GM23338 (cell line): ENCODE results near the gene BICRAL. TPM values are rescaled to one million over a fixed set of nuclear protein-coding genes. Genes with fewer than 3 reads are reported as not detected.
"Not testable (repeated sequence)": the region's sequence is repeated elsewhere in the genome, so short reads cannot be mapped to it uniquely, and the experiment has no call there.

ENCODE experiments used
- ATAC-seq: fragments of 200-7000 bp; cut with Tn5 transposase; 3 replicates; pipeline ENCODE4 v1.9.1; 2020
- DNase-seq: peaks from one replicate; pipeline ENCODE4 v3.0.0-alpha.2; 2015; ENCODE audit warnings: low spot score
- H2AFZ ChIP-seq: fragments of 200-600 bp; sonication (generic); 2 replicates; pipeline ENCODE4 v1.8.0; 2016; ENCODE audit warnings: antibody characterized with exemption, mild to moderate bottlenecking, moderate library complexity
- H3F3A ChIP-seq: fragments of 200-600 bp; sonication (generic); replicated peaks from 2 replicates; pipeline ENCODE4 v1.8.0; 2017; ENCODE audit warnings: antibody characterized with exemption, mixed run types, low read depth
- H3K27ac ChIP-seq: fragments of 200-600 bp; sonication (generic); 2 replicates; pipeline ENCODE4 v1.6.1; 2016; ENCODE audit warnings: low read depth
- H3K27me3 ChIP-seq: fragments of 200-600 bp; sonication (generic); 2 replicates; pipeline ENCODE4 v1.8.0; 2016; ENCODE audit warnings: mild to moderate bottlenecking, mixed run types, moderate library complexity; ENCODE audit not compliant: insufficient read depth
- H3K36me3 ChIP-seq: fragments of 200-600 bp; sonication (generic); 2 replicates; pipeline ENCODE4 v1.8.0; 2016; ENCODE audit warnings: mild to moderate bottlenecking; ENCODE audit not compliant: insufficient read depth
- H3K4me1 ChIP-seq: fragments of 200-600 bp; sonication (generic); 2 replicates; pipeline ENCODE4 v1.8.0; 2016; ENCODE audit warnings: mild to moderate bottlenecking, moderate library complexity; ENCODE audit not compliant: insufficient read depth
- H3K4me2 ChIP-seq: fragments of 200-600 bp; sonication (generic); 2 replicates; pipeline ENCODE4 v1.7.1; 2017; ENCODE audit warnings: mixed run types
- H3K4me3 ChIP-seq: fragments of 200-600 bp; sonication (generic); 2 replicates; pipeline ENCODE4 v1.6.1; 2016; ENCODE audit warnings: mixed run types
- H3K79me2 ChIP-seq: fragments of 200-600 bp; sonication (generic); replicated peaks from 2 replicates; pipeline ENCODE4 v1.8.0; 2017; ENCODE audit warnings: mild to moderate bottlenecking; ENCODE audit not compliant: insufficient read depth
- H3K9me2 ChIP-seq: fragments of 200-600 bp; sonication (generic); 2 replicates; pipeline ENCODE4 v1.8.0; 2017; ENCODE audit not compliant: insufficient read depth
- H4K20me1 ChIP-seq: fragments of 200-600 bp; sonication (generic); replicated peaks from 2 replicates; pipeline ENCODE4 v1.8.0; 2017; ENCODE audit warnings: mild to moderate bottlenecking; ENCODE audit not compliant: insufficient read depth
- H3K27ac Mint-ChIP-seq: 2 replicates; pipeline ENCODE4 v1.8.0; 2020; ENCODE audit warnings: inconsistent platforms, mild to moderate bottlenecking, moderate library complexity, mixed read lengths
- H3K27me3 Mint-ChIP-seq: 3 replicates; pipeline ENCODE4 v1.8.0; 2022; ENCODE audit warnings: low read depth, mild to moderate bottlenecking, moderate library complexity, mixed read lengths, inconsistent platforms; ENCODE audit not compliant: insufficient read depth, poor library complexity
- H3K36me3 Mint-ChIP-seq: 3 replicates; pipeline ENCODE4 v1.8.0; 2021; ENCODE audit warnings: low read depth, mild to moderate bottlenecking, inconsistent platforms, moderate library complexity, mixed read lengths
- H3K4me1 Mint-ChIP-seq: 3 replicates; pipeline ENCODE4 v1.8.0; 2020; ENCODE audit warnings: mild to moderate bottlenecking, inconsistent platforms, mixed read lengths
- H3K4me3 Mint-ChIP-seq: 3 replicates; pipeline ENCODE4 v1.8.0; 2021; ENCODE audit warnings: moderate library complexity, mild to moderate bottlenecking, inconsistent platforms, mixed read lengths
- H3K9me3 Mint-ChIP-seq: 3 replicates; pipeline ENCODE4 v1.8.0; 2020; ENCODE audit warnings: moderate library complexity, mild to moderate bottlenecking, inconsistent platforms, mixed read lengths
- CREB1 ChIP-seq: fragments of 250-450 bp; sonication (Bioruptor Pico); IDR thresholded peaks from 2 replicates; pipeline ENCODE4 v1.5.0; 2020; ENCODE audit warnings: low read depth, mild to moderate bottlenecking, moderate library complexity
- ZNF114 ChIP-seq: fragments of 250-450 bp; sonication (Bioruptor Pico); IDR thresholded peaks from 2 replicates; pipeline ENCODE4 v1.5.0; 2020; ENCODE audit warnings: mild to moderate bottlenecking, moderate library complexity
- polyA plus RNA-seq: library from polyadenylated mRNA; unstranded; fragments of >200 nt; fragmentation: Nextera tagmentation; extraction: Ambion mirVana; gene quantifications from 2 replicates; pipeline ENCODE4 v1.2.1, GENCODE V29; 2016
- total RNA-seq: library from RNA; depleted of rRNA; stranded (reverse); fragments of >200 nt; shearing (Covaris generic); gene quantifications from 2 replicates; pipeline ENCODE4 v1.2.3, GENCODE V29; 2014
- TF ChIP-seq, protein P1 (sequence below): IDR thresholded peaks from one replicate; pipeline ENCODE4 v1.6.1; 2018; ENCODE audit warnings: antibody characterized with exemption; ENCODE audit not compliant: unreplicated experiment
- TF ChIP-seq, protein P2 (sequence below), 2 experiments: fragments of 200-600 bp in 1 of 2; sonication (generic) in 1 of 2; conservative IDR thresholded peaks; 2 replicates each; pipeline versions ENCODE4 v1.5.1 to v1.6.1; 2016 to 2017; ENCODE audit warnings: antibody characterized with exemption in 2 of 2, low read depth in 2 of 2, mild to moderate bottlenecking in 2 of 2, moderate library complexity in 1 of 2
- TF ChIP-seq, protein P3 (sequence below): IDR thresholded peaks from 2 replicates; pipeline ENCODE4 v1.6.1; 2016; ENCODE audit warnings: antibody characterized with exemption

BICRAL gene
- total and polyA plus RNA-seq, 2 experiments from 2014 or later, result 3.4 to 11.7 TPM

DNA sequence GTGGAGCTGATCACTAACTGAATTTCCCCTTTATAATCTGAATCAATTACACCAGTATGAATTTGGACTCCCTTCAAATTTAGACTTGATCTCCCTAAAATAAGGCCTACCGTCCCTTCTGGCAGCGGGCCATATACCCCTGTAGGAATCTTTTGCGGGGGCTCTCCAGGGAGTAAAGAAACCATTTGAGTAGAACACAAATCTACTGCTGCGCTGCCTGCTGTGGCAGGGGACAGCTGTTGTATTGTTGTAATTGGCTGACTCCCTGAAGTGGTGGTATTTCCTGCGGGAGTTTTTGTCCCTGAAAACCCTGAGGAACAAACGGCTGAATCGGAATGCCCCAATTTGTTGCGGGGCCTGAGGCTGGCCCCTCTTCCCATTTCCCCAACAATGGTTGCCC, 118.0 kb downstream of the BICRAL start (continued):
- TF ChIP-seq, protein P1, sequence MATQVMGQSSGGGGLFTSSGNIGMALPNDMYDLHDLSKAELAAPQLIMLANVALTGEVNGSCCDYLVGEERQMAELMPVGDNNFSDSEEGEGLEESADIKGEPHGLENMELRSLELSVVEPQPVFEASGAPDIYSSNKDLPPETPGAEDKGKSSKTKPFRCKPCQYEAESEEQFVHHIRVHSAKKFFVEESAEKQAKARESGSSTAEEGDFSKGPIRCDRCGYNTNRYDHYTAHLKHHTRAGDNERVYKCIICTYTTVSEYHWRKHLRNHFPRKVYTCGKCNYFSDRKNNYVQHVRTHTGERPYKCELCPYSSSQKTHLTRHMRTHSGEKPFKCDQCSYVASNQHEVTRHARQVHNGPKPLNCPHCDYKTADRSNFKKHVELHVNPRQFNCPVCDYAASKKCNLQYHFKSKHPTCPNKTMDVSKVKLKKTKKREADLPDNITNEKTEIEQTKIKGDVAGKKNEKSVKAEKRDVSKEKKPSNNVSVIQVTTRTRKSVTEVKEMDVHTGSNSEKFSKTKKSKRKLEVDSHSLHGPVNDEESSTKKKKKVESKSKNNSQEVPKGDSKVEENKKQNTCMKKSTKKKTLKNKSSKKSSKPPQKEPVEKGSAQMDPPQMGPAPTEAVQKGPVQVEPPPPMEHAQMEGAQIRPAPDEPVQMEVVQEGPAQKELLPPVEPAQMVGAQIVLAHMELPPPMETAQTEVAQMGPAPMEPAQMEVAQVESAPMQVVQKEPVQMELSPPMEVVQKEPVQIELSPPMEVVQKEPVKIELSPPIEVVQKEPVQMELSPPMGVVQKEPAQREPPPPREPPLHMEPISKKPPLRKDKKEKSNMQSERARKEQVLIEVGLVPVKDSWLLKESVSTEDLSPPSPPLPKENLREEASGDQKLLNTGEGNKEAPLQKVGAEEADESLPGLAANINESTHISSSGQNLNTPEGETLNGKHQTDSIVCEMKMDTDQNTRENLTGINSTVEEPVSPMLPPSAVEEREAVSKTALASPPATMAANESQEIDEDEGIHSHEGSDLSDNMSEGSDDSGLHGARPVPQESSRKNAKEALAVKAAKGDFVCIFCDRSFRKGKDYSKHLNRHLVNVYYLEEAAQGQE, result no peak
- no peak for TF ChIP-seq CREB1
- TF ChIP-seq, protein P2, sequence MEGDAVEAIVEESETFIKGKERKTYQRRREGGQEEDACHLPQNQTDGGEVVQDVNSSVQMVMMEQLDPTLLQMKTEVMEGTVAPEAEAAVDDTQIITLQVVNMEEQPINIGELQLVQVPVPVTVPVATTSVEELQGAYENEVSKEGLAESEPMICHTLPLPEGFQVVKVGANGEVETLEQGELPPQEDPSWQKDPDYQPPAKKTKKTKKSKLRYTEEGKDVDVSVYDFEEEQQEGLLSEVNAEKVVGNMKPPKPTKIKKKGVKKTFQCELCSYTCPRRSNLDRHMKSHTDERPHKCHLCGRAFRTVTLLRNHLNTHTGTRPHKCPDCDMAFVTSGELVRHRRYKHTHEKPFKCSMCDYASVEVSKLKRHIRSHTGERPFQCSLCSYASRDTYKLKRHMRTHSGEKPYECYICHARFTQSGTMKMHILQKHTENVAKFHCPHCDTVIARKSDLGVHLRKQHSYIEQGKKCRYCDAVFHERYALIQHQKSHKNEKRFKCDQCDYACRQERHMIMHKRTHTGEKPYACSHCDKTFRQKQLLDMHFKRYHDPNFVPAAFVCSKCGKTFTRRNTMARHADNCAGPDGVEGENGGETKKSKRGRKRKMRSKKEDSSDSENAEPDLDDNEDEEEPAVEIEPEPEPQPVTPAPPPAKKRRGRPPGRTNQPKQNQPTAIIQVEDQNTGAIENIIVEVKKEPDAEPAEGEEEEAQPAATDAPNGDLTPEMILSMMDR (conservative IDR thresholded peaks at IDR 0.05; ENCODE audit: low read depth in 2 of 2), result no peak
- no peak for TF ChIP-seq ZNF114

DNA sequence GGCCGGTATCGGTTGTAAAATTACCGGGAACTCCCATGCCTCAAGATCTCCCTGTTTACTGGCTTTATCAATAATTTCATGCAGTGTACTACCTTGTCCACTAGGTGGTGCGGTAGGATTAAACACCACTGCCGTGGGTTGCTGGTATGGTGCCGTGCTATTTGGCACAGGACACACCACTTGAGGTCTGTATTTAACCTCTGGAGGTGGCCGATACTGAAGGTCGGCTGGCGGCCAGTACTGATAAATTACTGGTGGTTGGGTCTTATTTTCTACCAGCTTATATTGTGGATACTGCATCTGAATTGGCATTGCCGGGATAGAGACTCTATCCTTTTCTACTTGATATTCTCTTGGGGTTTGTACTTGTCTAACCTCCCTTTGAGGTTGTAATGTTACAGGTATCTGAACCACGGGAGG, 119.7 kb downstream of the BICRAL start:
- Histone ChIP-seq H3K9me2 (no peaks in the 10 kb centered on the region), H3K4me3 (no peak overlapping the region), H3K4me1 (peaks cover 20% of the 10 kb centered on the region), H3K27me3 (no peaks in the 10 kb centered on the region), H3K36me3 (no peaks in the 10 kb centered on the region), H3F3A (0 out of 2 replicates have a peak, but pooled peaks cover 3% of the 10 kb centered on the region), H3K79me2 (no peaks in the 10 kb centered on the region), H3K4me2 (no peak overlapping the region), H3K27ac (no peak overlapping the region), H4K20me1 (no peaks in the 10 kb centered on the region), H2AFZ (no peak overlapping the region)
- H3K4me3 Mint-ChIP-seq, result peak overlapping the region; percentile 40; the same call in 1 of the 3 replicates
- no peak for TF ChIP-seq ZNF114
- TF ChIP-seq, protein P2 (conservative IDR thresholded peaks at IDR 0.05; ENCODE audit: low read depth in 2 of 2), result peak; percentile 89 to 99
- TF ChIP-seq, protein P3, sequence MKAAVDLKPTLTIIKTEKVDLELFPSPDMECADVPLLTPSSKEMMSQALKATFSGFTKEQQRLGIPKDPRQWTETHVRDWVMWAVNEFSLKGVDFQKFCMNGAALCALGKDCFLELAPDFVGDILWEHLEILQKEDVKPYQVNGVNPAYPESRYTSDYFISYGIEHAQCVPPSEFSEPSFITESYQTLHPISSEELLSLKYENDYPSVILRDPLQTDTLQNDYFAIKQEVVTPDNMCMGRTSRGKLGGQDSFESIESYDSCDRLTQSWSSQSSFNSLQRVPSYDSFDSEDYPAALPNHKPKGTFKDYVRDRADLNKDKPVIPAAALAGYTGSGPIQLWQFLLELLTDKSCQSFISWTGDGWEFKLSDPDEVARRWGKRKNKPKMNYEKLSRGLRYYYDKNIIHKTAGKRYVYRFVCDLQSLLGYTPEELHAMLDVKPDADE, result no peak
- TF ChIP-seq, protein P1, result no peak
- peaks cover 33% of the 10 kb centered on the region for H3K4me1 Mint-ChIP-seq
- DNase-seq, result peak; percentile 94
- peak; percentile 97 for ATAC-seq
- H3K27me3 Mint-ChIP-seq, result peaks cover 8% of the 10 kb centered on the region
- no peaks in the 10 kb centered on the region for H3K9me3 Mint-ChIP-seq
- 0 out of 2 replicates have a peak overlapping the region, but pooled peaks have one; percentile 12 for H3K27ac Mint-ChIP-seq
- no peaks in the 10 kb centered on the region for H3K36me3 Mint-ChIP-seq

DNA sequence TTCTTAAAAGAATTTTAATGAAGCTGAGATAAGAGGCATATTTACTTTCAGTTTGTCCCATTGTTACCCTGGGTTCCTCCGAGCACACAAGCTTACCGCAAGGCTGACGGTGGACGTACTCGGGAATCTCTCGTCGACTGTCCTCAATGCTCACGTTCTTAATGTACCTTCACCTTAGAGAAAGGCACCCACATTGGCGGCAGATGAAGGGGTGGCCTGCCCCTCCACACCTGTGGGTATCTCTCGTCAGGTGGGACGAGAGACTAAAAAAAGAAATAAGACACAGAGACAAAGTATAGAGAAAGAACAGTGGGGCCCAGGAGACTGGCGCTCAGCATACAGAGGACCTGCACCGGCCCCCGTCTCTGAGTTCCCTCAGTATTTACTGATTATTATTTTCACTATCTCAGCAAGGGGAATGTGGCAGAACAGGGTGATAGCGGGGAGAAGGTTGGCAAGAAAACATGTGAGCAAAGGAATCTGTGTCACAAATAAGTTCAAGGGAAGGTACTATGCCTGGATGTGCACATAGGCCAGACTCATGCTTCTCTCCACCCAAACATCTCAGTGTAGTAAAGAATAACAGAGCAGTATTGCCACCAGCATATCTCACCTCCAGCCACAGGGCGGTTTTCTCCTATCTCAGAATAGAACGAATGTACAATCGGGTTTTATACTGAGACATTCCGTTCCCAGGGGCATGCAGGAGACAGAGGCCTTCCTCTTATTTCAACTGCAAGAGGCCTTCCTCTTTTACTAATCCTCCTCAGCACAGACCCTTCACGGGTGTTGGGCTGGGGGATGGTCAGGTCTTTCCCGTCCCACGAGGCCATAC, 120.8 kb downstream of the BICRAL start:
- H2AFZ ChIP-seq, H3K4me3 Mint-ChIP-seq, ATAC-seq: not testable (repeated sequence)

More for the DNA sequence above, 120.8 kb downstream of the BICRAL start:
- H3K36me3 ChIP-seq, H3K36me3 Mint-ChIP-seq, H3K9me2 ChIP-seq, H3K27me3 ChIP-seq, H3K4me2 ChIP-seq, H3K27ac Mint-ChIP-seq, DNase-seq, H3K27ac ChIP-seq, H3F3A ChIP-seq, H3K9me3 Mint-ChIP-seq, H3K4me3 ChIP-seq, H3K79me2 ChIP-seq, H3K27me3 Mint-ChIP-seq, H4K20me1 ChIP-seq: not testable (repeated sequence)
- peaks cover 20% of the 10 kb centered on the region for H3K4me1 ChIP-seq
- H3K4me1 Mint-ChIP-seq, result peaks cover 33% of the 10 kb centered on the region
